Osteocyte (in vitro differentiated cells): ENCODE measurements around the gene PEF1. TPM values are rescaled to one million over a fixed set of nuclear protein-coding genes. Genes with fewer than 3 reads are reported as not detected.

Experiments
- DNase-seq: peaks from one replicate; pipeline ENCODE4 v3.0.0; 2021; ENCODE audit warnings: mixed read lengths; ENCODE audit not compliant: unreplicated experiment; ENCODE audit errors: extremely low spot score
- H3K27ac Mint-ChIP-seq: one replicate; pipeline ENCODE4 v1.8.0; 2021; ENCODE audit warnings: mild to moderate bottlenecking, mixed read lengths; ENCODE audit not compliant: unreplicated experiment
- H3K27me3 Mint-ChIP-seq: one replicate; pipeline ENCODE4 v1.8.0; 2021; ENCODE audit warnings: mixed read lengths; ENCODE audit not compliant: unreplicated experiment
- H3K36me3 Mint-ChIP-seq: one replicate; pipeline ENCODE4 v1.8.0; 2021; ENCODE audit warnings: mixed read lengths; ENCODE audit not compliant: unreplicated experiment
- H3K4me1 Mint-ChIP-seq: one replicate; pipeline ENCODE4 v1.8.0; 2021; ENCODE audit warnings: mixed read lengths; ENCODE audit not compliant: unreplicated experiment
- H3K4me3 Mint-ChIP-seq: one replicate; pipeline ENCODE4 v1.8.0; 2021; ENCODE audit warnings: mild to moderate bottlenecking, moderate library complexity, mixed read lengths; ENCODE audit not compliant: unreplicated experiment
- H3K9me3 Mint-ChIP-seq: one replicate; pipeline ENCODE4 v1.8.0; 2021; ENCODE audit warnings: mixed read lengths; ENCODE audit not compliant: unreplicated experiment
- total RNA-seq: library from RNA; stranded (reverse); gene quantifications from 2 replicates; pipeline ENCODE4 v1.2.1, GENCODE V29; 2021
- TF ChIP-seq, protein P1 (sequence below): fragments of 200-600 bp; sonication (generic); IDR thresholded peaks from 2 replicates; pipeline ENCODE4 v1.5.0; 2021; ENCODE audit warnings: antibody characterized with exemption, mild to moderate bottlenecking, moderate library complexity

PEF1 gene
- total RNA-seq, 1 donor from 2014 or later = 57.0 TPM

DNA sequence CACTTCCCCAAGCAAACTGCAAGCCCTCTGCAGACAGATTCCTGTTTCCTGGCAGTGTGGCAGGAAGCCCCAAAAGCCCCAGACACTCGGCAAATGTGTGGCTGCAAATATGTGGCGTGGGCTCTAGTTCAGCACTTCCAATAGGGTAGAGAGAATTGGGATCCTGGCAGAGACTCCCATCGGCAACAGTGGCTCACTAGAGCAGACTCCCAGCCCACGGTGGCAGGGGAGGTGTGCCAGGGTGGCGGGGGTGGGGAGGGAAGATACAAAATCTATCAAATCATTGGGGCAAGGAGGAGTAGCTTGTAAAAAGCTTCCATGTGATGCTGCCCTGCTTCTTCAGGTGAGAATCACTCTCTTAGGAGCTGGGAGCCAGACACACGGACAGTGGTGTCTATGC is 33.3 kb upstream of the PEF1 start:
- no peak overlapping the region for H3K4me3 Mint-ChIP-seq
- H3K27ac Mint-ChIP-seq = no peak overlapping the region
- H3K27me3 Mint-ChIP-seq = no peaks in the 10 kb centered on the region
- DNase-seq = no peak
- TF ChIP-seq, protein P1, sequence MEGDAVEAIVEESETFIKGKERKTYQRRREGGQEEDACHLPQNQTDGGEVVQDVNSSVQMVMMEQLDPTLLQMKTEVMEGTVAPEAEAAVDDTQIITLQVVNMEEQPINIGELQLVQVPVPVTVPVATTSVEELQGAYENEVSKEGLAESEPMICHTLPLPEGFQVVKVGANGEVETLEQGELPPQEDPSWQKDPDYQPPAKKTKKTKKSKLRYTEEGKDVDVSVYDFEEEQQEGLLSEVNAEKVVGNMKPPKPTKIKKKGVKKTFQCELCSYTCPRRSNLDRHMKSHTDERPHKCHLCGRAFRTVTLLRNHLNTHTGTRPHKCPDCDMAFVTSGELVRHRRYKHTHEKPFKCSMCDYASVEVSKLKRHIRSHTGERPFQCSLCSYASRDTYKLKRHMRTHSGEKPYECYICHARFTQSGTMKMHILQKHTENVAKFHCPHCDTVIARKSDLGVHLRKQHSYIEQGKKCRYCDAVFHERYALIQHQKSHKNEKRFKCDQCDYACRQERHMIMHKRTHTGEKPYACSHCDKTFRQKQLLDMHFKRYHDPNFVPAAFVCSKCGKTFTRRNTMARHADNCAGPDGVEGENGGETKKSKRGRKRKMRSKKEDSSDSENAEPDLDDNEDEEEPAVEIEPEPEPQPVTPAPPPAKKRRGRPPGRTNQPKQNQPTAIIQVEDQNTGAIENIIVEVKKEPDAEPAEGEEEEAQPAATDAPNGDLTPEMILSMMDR = no peak
- H3K4me1 Mint-ChIP-seq = peaks cover 10% of the 10 kb centered on the region
- no peaks in the 10 kb centered on the region for H3K9me3 Mint-ChIP-seq
- peaks cover 5% of the 10 kb centered on the region for H3K36me3 Mint-ChIP-seq

DNA sequence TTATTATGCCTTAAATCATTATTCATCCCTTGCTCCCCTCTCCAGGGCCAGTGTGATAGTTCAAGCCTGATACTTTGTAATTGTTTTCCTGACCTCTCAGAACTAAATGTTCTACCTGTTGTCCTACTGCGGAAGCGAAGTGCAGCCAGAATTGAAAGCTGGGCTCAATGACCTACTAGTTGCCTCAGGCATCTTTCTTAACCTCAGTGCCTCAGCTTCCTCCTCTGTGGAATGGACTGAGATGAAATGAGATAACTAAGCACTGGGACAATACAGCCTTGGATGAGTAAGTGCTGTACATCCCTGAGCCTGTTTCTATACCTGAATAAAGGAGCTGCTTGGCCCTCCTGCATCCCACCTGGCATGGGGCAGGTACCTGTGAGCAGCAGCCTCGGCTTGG is 32.7 kb upstream of the PEF1 start:
- H3K36me3 Mint-ChIP-seq = peaks cover 2% of the 10 kb centered on the region
- peaks cover 10% of the 10 kb centered on the region for H3K4me1 Mint-ChIP-seq
- TF ChIP-seq, protein P1 = no peak
- H3K27me3 Mint-ChIP-seq = no peaks in the 10 kb centered on the region
- H3K27ac Mint-ChIP-seq = no peak overlapping the region
- DNase-seq = no peak
- H3K4me3 Mint-ChIP-seq = no peak overlapping the region
- H3K9me3 Mint-ChIP-seq = no peaks in the 10 kb centered on the region

DNA sequence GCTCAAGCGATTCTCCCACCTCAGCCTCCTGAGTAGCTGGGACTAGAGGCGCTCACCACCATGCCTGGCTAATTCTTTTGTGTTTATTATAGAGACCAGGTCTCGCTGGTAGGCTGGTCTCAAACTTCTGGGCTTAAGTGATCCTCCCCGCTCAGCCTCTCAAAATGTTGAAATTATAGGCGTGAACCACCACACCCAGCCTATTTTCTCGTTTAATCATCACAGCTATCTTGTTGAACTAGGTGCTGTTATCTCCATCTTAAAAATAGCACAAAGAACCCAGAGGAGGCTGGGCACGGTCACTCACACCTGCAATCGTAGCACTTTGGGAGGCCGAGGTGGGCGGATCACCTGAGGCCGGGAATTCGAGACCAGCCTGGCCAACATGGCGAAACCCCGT is 31.1 kb upstream of the PEF1 start:
- H3K4me3 Mint-ChIP-seq = no peak overlapping the region
- no peak overlapping the region for H3K27ac Mint-ChIP-seq
- no peaks in the 10 kb centered on the region for H3K9me3 Mint-ChIP-seq
- H3K4me1 Mint-ChIP-seq = peaks cover 14% of the 10 kb centered on the region
- no peaks in the 10 kb centered on the region for H3K36me3 Mint-ChIP-seq
- DNase-seq = no peak
- H3K27me3 Mint-ChIP-seq = no peaks in the 10 kb centered on the region
- TF ChIP-seq, protein P1 = no peak

DNA sequence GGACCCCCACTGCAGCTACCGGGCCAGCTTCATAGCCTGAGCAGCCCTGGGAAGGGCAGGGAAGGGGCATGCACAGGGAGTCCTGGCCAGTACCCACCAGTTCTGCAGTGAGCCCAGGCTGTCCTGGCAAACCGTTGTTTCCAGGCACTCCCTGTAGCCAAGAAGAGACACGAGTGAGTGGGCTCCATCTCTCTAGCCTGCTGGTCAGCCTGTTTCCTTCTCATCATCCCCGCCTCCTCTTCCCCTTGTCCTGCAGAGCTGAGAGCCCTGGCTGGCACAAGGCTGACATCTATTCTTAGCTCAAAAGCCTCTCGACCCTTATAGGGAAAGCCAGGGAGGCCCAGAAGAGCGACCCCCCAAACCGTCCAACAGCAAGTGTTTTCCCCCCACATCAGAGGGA is 30.5 kb upstream of the PEF1 start:
- no peak for DNase-seq
- Mint-ChIP-seq H3K27ac (no peak overlapping the region), H3K4me1 (peaks cover 20% of the 10 kb centered on the region), H3K36me3 (no peaks in the 10 kb centered on the region), H3K27me3 (no peaks in the 10 kb centered on the region), H3K9me3 (no peaks in the 10 kb centered on the region), H3K4me3 (no peak overlapping the region)
- TF ChIP-seq, protein P1 = no peak

DNA sequence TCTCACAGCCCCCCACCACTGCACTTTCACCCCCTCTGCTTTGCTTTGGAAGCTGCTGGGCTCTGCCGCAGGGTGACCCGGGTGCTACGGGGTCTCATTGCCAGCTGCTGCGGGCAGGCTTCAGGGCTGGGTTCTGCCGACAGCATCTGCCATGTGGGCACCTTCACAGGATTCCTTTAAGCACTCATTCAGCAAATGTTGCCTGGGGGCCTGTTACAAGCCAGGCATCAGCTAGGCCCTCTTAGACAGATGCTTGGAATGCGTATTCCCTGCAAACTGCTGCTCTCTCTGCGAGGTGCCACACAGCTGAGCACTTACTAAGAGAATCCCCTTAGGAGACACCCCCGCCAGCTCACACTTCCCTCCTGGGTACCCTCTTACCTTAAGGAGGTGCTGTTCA is 29.9 kb upstream of the PEF1 start:
- Mint-ChIP-seq H3K9me3 (no peaks in the 10 kb centered on the region), H3K36me3 (no peaks in the 10 kb centered on the region), H3K27ac (peak overlapping the region; percentile 34), H3K4me1 (peaks cover 26% of the 10 kb centered on the region), H3K4me3 (no peak overlapping the region), H3K27me3 (no peaks in the 10 kb centered on the region)
- DNase-seq = no peak
- TF ChIP-seq, protein P1 = no peak
